Gastroesophageal sphincter (tissue), 4 donors: ENCODE measurements around the gene STK32A. TPM values are rescaled to one million over a fixed set of nuclear protein-coding genes. Genes with fewer than 3 reads are reported as not detected.
A peak's percentile ranks its signal among the peaks of the same experiment; 100 is the strongest.

ENCODE experiments used
- ATAC-seq: fragments of 150-250 bp; one replicate; pipeline ENCODE4 v1.9.1; 2016; ENCODE audit warnings: mild to moderate bottlenecking, moderate library complexity
- H3K27ac ChIP-seq, 4 donors: fragments of 200-600 bp; sonication (generic) in 3 of 4; 1 replicate in 3 of 4; 2 replicates in 1 of 4; pipeline ENCODE4 v1.5.1; 2016 to 2019
- H3K27me3 ChIP-seq: fragments of 200-600 bp; sonication (generic); one replicate; pipeline ENCODE4 v1.5.1; 2019
- H3K36me3 ChIP-seq, 2 donors: fragments of 200-600 bp; sonication (generic); one replicate each; pipeline ENCODE4 v1.5.1; 2019; ENCODE audit warnings: control low read depth in 1 of 2
- H3K4me1 ChIP-seq, 3 donors: fragments of 200-600 bp; sonication (generic); 1 replicate in 2 of 3; 2 replicates in 1 of 3; pipeline ENCODE4 v1.5.1; 2016 to 2019; ENCODE audit warnings: control low read depth in 2 of 3
- H3K4me3 ChIP-seq, 2 donors: fragments of 200-600 bp; sonication (generic); one replicate each; pipeline ENCODE4 v1.5.1; 2019; ENCODE audit warnings: mild to moderate bottlenecking in 1 of 2, moderate library complexity in 1 of 2
- H3K9me3 ChIP-seq, 3 donors: fragments of 200-600 bp; sonication (generic); one replicate each; pipeline ENCODE4 v1.5.1; 2017 to 2019; ENCODE audit warnings: control low read depth in 2 of 3
- EP300 ChIP-seq: sonication (generic); formaldehyde crosslinking; IDR thresholded peaks from one replicate; pipeline ENCODE4 v1.6.1; 2017; ENCODE audit warnings: antibody characterized with exemption, mild to moderate bottlenecking
- POLR2A ChIP-seq, 2 donors: fragments of 450-650 bp; IDR thresholded peaks; one replicate each; pipeline ENCODE4 v1.6.1; 2017; ENCODE audit warnings: antibody characterized with exemption in 2 of 2, mild to moderate bottlenecking in 2 of 2, moderate library complexity in 1 of 2
- POLR2AphosphoS5 ChIP-seq: sonication (generic); formaldehyde crosslinking; IDR thresholded peaks from one replicate; pipeline ENCODE4 v1.6.1; 2017; ENCODE audit warnings: antibody characterized with exemption
- WGBS, 2 donors: methylation state at CpG; one replicate each; pipeline ENCODE4 v1.1.5; 2018; ENCODE audit warnings: low coverage in 1 of 2; 5-methylcytosine and 5-hydroxymethylcytosine counted together
- total RNA-seq, 4 donors: library from RNA; depleted of rRNA; stranded (reverse); fragments of >200 nt; gene quantifications; one replicate each; pipeline ENCODE4 v1.1.0, GENCODE V29; 2016
- TF ChIP-seq, protein P1 (sequence below), 4 experiments: fragments of 200-600 bp in 2 of 4; fragments of 450-650 bp in 2 of 4; sonication (generic) in 1 of 4; IDR thresholded peaks; one replicate each; pipeline ENCODE4 v1.5.1; 2017 to 2019; ENCODE audit warnings: antibody characterized with exemption in 4 of 4, mild to moderate bottlenecking in 2 of 4, moderate library complexity in 2 of 4

Gene STK32A
- total RNA-seq, 4 donors from 2014 or later = 0.77 to 3.7 (median 2.4) TPM

DNA sequence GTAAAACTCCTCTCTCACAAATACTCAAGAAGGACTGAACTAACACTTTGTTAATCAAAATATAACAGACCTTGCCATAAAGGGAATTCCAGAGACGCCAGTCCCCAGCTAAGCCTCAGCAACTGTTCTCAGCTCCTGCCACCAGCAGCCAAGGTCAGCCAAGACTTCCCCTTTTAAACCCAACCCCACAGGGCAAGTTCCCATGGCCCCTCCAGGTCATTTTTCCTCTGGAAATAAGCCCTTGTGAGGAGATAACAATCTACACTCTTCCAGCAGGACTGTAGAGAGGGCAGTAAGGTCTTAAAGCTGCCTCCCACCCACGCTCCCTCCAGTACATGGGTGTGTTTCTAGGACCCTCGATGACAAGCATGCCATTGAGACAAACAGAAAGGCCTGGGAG is 196.8 kb downstream of the STK32A start:
- Histone ChIP-seq H3K27ac (peak overlapping the region in 3 of 4 donors; percentile 74 to 77 (median 76)), H3K4me1 (peaks cover 50 to 100% (median 57%) of the 10 kb centered on the region in 3 donors), H3K4me3 (no peak overlapping the region), H3K27me3 (no peaks in the 10 kb centered on the region), H3K36me3 (no peaks in the 10 kb centered on the region), H3K9me3 (no peaks in the 10 kb centered on the region)
- ATAC-seq = no peak
- no peak for TF ChIP-seq POLR2AphosphoS5
- TF ChIP-seq, protein P1, sequence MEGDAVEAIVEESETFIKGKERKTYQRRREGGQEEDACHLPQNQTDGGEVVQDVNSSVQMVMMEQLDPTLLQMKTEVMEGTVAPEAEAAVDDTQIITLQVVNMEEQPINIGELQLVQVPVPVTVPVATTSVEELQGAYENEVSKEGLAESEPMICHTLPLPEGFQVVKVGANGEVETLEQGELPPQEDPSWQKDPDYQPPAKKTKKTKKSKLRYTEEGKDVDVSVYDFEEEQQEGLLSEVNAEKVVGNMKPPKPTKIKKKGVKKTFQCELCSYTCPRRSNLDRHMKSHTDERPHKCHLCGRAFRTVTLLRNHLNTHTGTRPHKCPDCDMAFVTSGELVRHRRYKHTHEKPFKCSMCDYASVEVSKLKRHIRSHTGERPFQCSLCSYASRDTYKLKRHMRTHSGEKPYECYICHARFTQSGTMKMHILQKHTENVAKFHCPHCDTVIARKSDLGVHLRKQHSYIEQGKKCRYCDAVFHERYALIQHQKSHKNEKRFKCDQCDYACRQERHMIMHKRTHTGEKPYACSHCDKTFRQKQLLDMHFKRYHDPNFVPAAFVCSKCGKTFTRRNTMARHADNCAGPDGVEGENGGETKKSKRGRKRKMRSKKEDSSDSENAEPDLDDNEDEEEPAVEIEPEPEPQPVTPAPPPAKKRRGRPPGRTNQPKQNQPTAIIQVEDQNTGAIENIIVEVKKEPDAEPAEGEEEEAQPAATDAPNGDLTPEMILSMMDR (IDR thresholded peaks at IDR 0.05) = no peak
- no peak for TF ChIP-seq POLR2A (IDR thresholded peaks at IDR 0.05)
- TF ChIP-seq EP300 = no peak
- 0 to 43% methylated on average over 1 to 3 of the region's 3 CpGs for WGBS, 2 donors

DNA sequence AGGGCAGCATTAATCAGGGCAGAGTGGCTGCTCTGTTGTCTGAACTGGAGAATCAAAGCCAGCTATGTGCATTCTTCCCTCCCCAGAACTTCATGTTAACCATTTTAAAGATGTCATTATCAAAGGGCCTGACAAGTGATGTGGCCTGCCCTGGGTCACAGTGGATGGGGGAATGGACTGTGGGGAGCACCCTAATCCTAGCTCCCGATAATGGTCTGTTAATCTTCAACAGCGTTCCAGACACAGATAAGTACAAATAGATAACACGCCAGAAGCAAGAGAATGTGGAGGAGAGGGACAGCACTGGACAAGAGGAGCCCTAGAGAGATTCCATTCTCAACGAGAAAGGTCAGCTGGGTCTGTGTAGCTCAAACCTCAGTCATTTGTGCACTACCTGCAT is 197.5 kb downstream of the STK32A start:
- TF ChIP-seq POLR2A (IDR thresholded peaks at IDR 0.05) = no peak
- no peak for TF ChIP-seq EP300
- no peak for TF ChIP-seq POLR2AphosphoS5
- TF ChIP-seq, protein P1 (IDR thresholded peaks at IDR 0.05) = no peak
- WGBS, 2 donors = 25 to 29% methylated on average over 3 to 4 of the region's 4 CpGs
- Histone ChIP-seq H3K9me3 (no peaks in the 10 kb centered on the region), H3K4me1 (peaks cover 42 to 100% (median 57%) of the 10 kb centered on the region in 3 donors), H3K27me3 (no peaks in the 10 kb centered on the region), H3K4me3 (no peak overlapping the region), H3K36me3 (no peaks in the 10 kb centered on the region), H3K27ac (peak overlapping the region in 3 of 4 donors; percentile 74 to 77 (median 76))
- no peak for ATAC-seq

DNA sequence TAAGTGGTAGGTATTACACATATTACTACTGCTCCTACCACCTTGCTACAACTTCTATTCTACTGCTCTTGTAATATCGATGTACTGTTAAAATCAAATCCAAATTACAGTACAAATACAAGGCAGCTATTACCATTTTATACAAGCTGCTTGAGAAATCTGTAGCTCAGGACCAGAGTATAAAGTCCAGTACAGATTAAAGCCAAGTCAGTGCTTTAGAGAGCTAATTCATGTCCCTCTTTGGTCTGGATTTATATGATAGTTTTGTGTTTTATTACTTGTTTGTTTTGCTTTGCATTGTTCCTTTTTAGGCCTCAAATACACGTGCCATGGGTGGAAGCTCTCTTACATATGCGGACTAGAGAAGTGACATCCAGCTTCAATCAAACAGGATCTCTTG is 199.2 kb downstream of the STK32A start:
- Histone ChIP-seq H3K4me1 (peaks cover 27 to 100% (median 47%) of the 10 kb centered on the region in 3 donors), H3K9me3 (no peaks in the 10 kb centered on the region)
- 63 to 80% methylated on average over 2 to 3 of the region's 3 CpGs for WGBS, 2 donors

DNA sequence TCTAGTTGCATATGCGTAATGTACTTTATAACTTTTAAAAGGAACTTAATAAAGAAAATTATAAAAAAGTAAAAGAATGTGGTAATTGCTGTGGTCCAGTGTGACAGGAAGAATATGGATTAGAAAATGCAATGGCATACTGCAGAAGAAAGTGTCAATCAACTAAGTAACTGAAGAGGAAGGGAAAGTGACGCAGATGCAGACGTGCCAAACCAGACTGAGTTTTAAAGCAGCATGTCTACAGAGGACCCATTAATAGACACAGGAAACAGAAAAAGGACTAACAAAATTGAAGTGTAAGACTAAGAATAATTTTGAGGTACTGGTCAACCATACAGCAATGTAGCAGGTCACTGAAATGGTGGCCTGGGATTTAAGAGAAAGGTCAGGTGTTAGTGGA is 201.8 kb downstream of the STK32A start:
- peaks cover 18 to 100% (median 33%) of the 10 kb centered on the region in 3 donors for H3K4me1 ChIP-seq
- TF ChIP-seq, protein P1 (IDR thresholded peaks at IDR 0.05) = no peak
- TF ChIP-seq POLR2AphosphoS5 (no peak), POLR2A (IDR thresholded peaks at IDR 0.05) (no peak), EP300 (no peak)
- whole genome bisulfite sequencing, 2 donors = 77 to 80% methylated on average over 3 of the region's 3 CpGs
- no peaks in the 10 kb centered on the region for H3K27me3 ChIP-seq
- no peaks in the 10 kb centered on the region for H3K36me3 ChIP-seq
- peak overlapping the region in 3 of 4 donors; percentile 26 to 62 (median 28) for H3K27ac ChIP-seq
- H3K4me3 ChIP-seq = no peak overlapping the region
- no peaks in the 10 kb centered on the region for H3K9me3 ChIP-seq
- ATAC-seq = no peak

More for the DNA sequence above, 199.2 kb downstream of the STK32A start:
- H3K36me3 ChIP-seq = no peaks in the 10 kb centered on the region
- H3K4me3 ChIP-seq = no peak overlapping the region
- TF ChIP-seq EP300 = no peak
- TF ChIP-seq, protein P1 (IDR thresholded peaks at IDR 0.05) = no peak
- no peak for TF ChIP-seq POLR2AphosphoS5
- TF ChIP-seq POLR2A (IDR thresholded peaks at IDR 0.05) = no peak
- H3K27ac ChIP-seq = peak overlapping the region in 3 of 4 donors; percentile 12 to 77 (median 74)
- H3K27me3 ChIP-seq = no peaks in the 10 kb centered on the region
- ATAC-seq = no peak

DNA sequence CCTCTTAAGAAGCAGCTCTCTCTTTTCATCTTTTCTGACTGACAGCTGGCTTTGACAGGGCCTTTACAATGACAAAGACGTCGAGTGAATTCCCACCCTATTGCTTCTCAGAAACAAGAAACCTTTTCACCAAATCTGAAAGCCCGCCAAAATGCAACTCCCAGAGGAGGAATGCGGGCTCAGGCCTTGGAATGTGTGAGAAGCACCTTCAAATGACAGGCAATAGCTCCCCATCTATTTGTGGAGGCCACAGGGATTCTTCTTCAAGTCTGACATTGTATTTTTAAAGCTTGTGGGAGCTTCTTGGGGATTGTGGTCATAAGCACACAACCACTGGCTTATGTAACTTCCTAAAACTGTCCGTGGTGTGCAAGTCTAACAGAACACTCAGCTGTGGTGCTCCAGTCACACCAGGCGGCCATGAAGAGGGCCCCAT is 202.4 kb downstream of the STK32A start:
- ATAC-seq = no peak
- peak overlapping the region in 3 of 4 donors; percentile 26 to 62 (median 28) for H3K27ac ChIP-seq

More for the DNA sequence above, 202.4 kb downstream of the STK32A start:
- TF ChIP-seq POLR2AphosphoS5 (no peak), POLR2A (IDR thresholded peaks at IDR 0.05) (no peak), EP300 (no peak)
- TF ChIP-seq, protein P1 (IDR thresholded peaks at IDR 0.05) = no peak
- H3K27me3 ChIP-seq = no peaks in the 10 kb centered on the region
- no peak overlapping the region for H3K4me3 ChIP-seq
- 50% methylated on average over 3 of the region's 6 CpGs; no CpG with 5 or more reads in 1 of the 2 donors for WGBS, 2 donors
- H3K36me3 ChIP-seq = no peaks in the 10 kb centered on the region
- H3K9me3 ChIP-seq = no peaks in the 10 kb centered on the region
- H3K4me1 ChIP-seq = peaks cover 18 to 100% (median 27%) of the 10 kb centered on the region in 3 donors
